ENCODE measurements around the gene FBXW5. TPM values are rescaled to one million over a fixed set of nuclear protein-coding genes. Genes with fewer than 3 reads are reported as not detected.

Gene FBXW5
- total RNA-seq, 3 donors from 2014 or later = 103 to 183 (median 126) TPM

- H3K4me3 ChIP-seq = no peak overlapping the region
- peaks cover 11% of the 10 kb centered on the region for H3K36me3 ChIP-seq
- no peak overlapping the region for H3K27ac ChIP-seq
- intact Hi-C loops (cut with DNase I; ENCODE audit: low total_unique reads) = no loop called here
- no peak for DNase-seq (ENCODE audit: low spot score in 2 of 2)
- TF ChIP-seq POLR2AphosphoS5 (IDR thresholded peaks at IDR 0.05) (no peak), CTCF (IDR thresholded peaks at IDR 0.05) (no peak), POLR2A (IDR thresholded peaks at IDR 0.05) (no peak)
- H3K4me1 ChIP-seq = peaks cover 8 to 10% of the 10 kb centered on the region in 2 donors
- H3K9me3 ChIP-seq = no peaks in the 10 kb centered on the region
- no peaks in the 10 kb centered on the region for H3K27me3 ChIP-seq
Observed at GRCh38 chr9:136940526-136941230, 3.9 kb downstream of the FBXW5 start.

GRCh38 chr9:136939996-136940525 is 4.5 kb downstream of the FBXW5 start:
- Histone ChIP-seq H3K27me3 (no peaks in the 10 kb centered on the region), H3K27ac (no peak overlapping the region), H3K4me3 (no peak overlapping the region), H3K9me3 (no peaks in the 10 kb centered on the region), H3K36me3 (peaks cover 11% of the 10 kb centered on the region), H3K4me1 (peaks cover 8 to 10% of the 10 kb centered on the region in 2 donors)
- intact Hi-C loops (cut with DNase I; ENCODE audit: low total_unique reads) = no loop called here
- no peak for DNase-seq (ENCODE audit: low spot score in 2 of 2)
- TF ChIP-seq CTCF (IDR thresholded peaks at IDR 0.05) (no peak), POLR2AphosphoS5 (IDR thresholded peaks at IDR 0.05) (no peak), POLR2A (IDR thresholded peaks at IDR 0.05) (no peak)

GRCh38 chr9:136939431-136939995 is 5.0 kb downstream of the FBXW5 start:
- H3K27me3 ChIP-seq = no peaks in the 10 kb centered on the region
- intact Hi-C loops (cut with DNase I; ENCODE audit: low total_unique reads) = no loop called here
- no peak for DNase-seq (ENCODE audit: low spot score in 2 of 2)

GRCh38 chr9:136937186-136938001 is 7.1 kb downstream of the FBXW5 start:
- Histone ChIP-seq H3K4me1 (no peaks in the 10 kb centered on the region), H3K36me3 (peaks cover 11% of the 10 kb centered on the region), H3K4me3 (no peak overlapping the region), H3K27ac (no peak overlapping the region), H3K9me3 (no peaks in the 10 kb centered on the region), H3K27me3 (no peaks in the 10 kb centered on the region)
- intact Hi-C loops (cut with DNase I; ENCODE audit: low total_unique reads) = no loop called here
- TF ChIP-seq POLR2AphosphoS5 (IDR thresholded peaks at IDR 0.05) (no peak), CTCF (IDR thresholded peaks at IDR 0.05) (no peak), POLR2A (IDR thresholded peaks at IDR 0.05) (no peak)
- no peak for DNase-seq (ENCODE audit: low spot score in 2 of 2)

More at GRCh38 chr9:136939431-136939995, 5.0 kb downstream of the FBXW5 start:
- H3K4me3 ChIP-seq = no peak overlapping the region
- no peak for TF ChIP-seq POLR2AphosphoS5 (IDR thresholded peaks at IDR 0.05)
- no peak for TF ChIP-seq POLR2A (IDR thresholded peaks at IDR 0.05)
- no peak for TF ChIP-seq CTCF (IDR thresholded peaks at IDR 0.05)
- H3K27ac ChIP-seq = no peak overlapping the region
- H3K9me3 ChIP-seq = no peaks in the 10 kb centered on the region
- H3K36me3 ChIP-seq = peaks cover 11% of the 10 kb centered on the region
- peaks cover 8 to 10% of the 10 kb centered on the region in 2 donors for H3K4me1 ChIP-seq

All from breast epithelium (tissue), 4 donors.